Jurkat, Clone E6-1 (cell line): Measurements from ENCODE around the gene LGALS16.

Source experiments
- DNase-seq: peaks from one replicate; pipeline ENCODE4 v3.0.0-alpha.2; 2011; ENCODE audit warnings: low read depth, low spot score
- H3K4me3 ChIP-seq: 2 replicates; pipeline ENCODE4 v1.5.1; 2011; ENCODE audit warnings: mild to moderate bottlenecking, low read length, control low read depth, moderate library complexity

LGALS16 gene

DNA sequence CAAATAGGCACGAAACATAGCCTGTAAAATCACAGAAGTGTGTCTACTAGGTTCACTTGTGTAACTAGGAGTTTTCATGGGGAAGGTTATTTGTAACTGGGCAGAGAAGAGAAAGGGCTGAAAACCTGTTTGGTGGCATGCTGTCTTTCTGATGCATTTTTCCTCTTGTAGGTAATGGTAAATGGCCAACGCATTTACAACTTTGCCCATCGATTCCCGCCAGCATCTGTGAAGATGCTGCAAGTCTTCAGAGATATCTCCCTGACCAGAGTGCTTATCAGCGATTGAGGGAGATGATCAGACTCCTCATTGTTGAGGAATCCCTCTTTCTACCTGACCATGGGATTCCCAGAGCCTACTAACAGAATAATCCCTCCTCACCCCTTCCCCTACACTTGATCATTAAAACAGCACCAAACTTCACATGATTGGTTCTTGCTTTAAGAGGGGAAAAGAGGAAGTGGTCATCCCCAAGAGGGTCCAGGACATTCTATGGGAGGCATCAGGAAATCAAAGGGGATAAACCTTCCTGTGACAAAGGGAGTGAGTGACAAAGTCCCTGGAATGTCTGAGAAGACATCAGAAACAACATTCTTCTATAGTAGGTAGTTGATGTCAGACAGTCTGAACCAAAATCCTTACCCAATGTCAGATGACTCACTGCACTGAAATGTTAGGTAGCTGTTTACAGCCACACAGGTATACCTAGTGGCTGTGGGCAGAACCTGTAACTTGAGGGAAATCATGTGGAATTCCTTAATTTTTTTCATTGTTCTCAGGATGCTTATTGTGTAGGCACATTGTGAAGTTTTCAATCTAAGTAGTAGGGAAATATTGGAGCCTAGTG, 53.5 kb downstream of the LGALS16 start:
- H3K4me3 ChIP-seq, result no peak overlapping the region
- no peak for DNase-seq
